IPS-18c (cell line): ENCODE results near the gene ERBB2.
"Not testable (repeated sequence)": the region's sequence is repeated elsewhere in the genome, so short reads cannot be mapped to it uniquely, and the experiment has no call there.

Experiments used
- H3K4me3 ChIP-seq: 2 replicates; pipeline ENCODE4 v1.7.0; 2013; ENCODE audit warnings: low read depth, mild to moderate bottlenecking, low read length, moderate library complexity; ENCODE audit not compliant: insufficient read depth
- H3K9me3 ChIP-seq: one replicate; pipeline ENCODE4 v1.6.1; 2013; ENCODE audit warnings: mild to moderate bottlenecking, low read length, moderate library complexity; ENCODE audit not compliant: control insufficient read depth, insufficient read depth

Gene ERBB2

GRCh38 chr17:39757176-39757662, 57.4 kb downstream of the ERBB2 start:
- Histone ChIP-seq H3K4me3 (no peak overlapping the region), H3K9me3 (no peaks in the 10 kb centered on the region)

- H3K4me3 ChIP-seq: no peak overlapping the region
- H3K9me3 ChIP-seq: no peaks in the 10 kb centered on the region
Measured at GRCh38 chr17:39757931-39758873, 58.3 kb downstream of the ERBB2 start.

GRCh38 chr17:39759204-39759603, 59.3 kb downstream of the ERBB2 start:
- no peak overlapping the region for H3K4me3 ChIP-seq
- H3K9me3 ChIP-seq: no peaks in the 10 kb centered on the region

GRCh38 chr17:39761861-39762496, 62.1 kb downstream of the ERBB2 start:
- H3K4me3 ChIP-seq: no peak overlapping the region
- no peaks in the 10 kb centered on the region for H3K9me3 ChIP-seq

GRCh38 chr17:39763051-39763820, 63.4 kb downstream of the ERBB2 start:
- Histone ChIP-seq H3K9me3 (no peaks in the 10 kb centered on the region), H3K4me3 (no peak overlapping the region)

- H3K9me3 ChIP-seq, H3K4me3 ChIP-seq: not testable (repeated sequence)
Measured at GRCh38 chr17:39764171-39764570, 64.3 kb downstream of the ERBB2 start.

GRCh38 chr17:39765175-39765574, 65.3 kb downstream of the ERBB2 start:
- H3K9me3 ChIP-seq: no peaks in the 10 kb centered on the region

GRCh38 chr17:39765766-39766165, 65.9 kb downstream of the ERBB2 start:
- H3K9me3 ChIP-seq: no peaks in the 10 kb centered on the region
- H3K4me3 ChIP-seq: no peak overlapping the region

More at GRCh38 chr17:39765175-39765574, 65.3 kb downstream of the ERBB2 start:
- H3K4me3 ChIP-seq: no peak overlapping the region

GRCh38 chr17:39767147-39767546, 67.3 kb downstream of the ERBB2 start:
- Histone ChIP-seq H3K9me3 (no peaks in the 10 kb centered on the region), H3K4me3 (no peak overlapping the region)

- H3K4me3 ChIP-seq: no peak overlapping the region
- H3K9me3 ChIP-seq: no peaks in the 10 kb centered on the region
Measured at GRCh38 chr17:39769974-39770587, 70.2 kb downstream of the ERBB2 start.

GRCh38 chr17:39772415-39772814, 72.6 kb downstream of the ERBB2 start:
- Histone ChIP-seq H3K9me3 (no peaks in the 10 kb centered on the region), H3K4me3 (no peak overlapping the region)

- Histone ChIP-seq H3K4me3 (no peak overlapping the region), H3K9me3 (no peaks in the 10 kb centered on the region)
Measured at GRCh38 chr17:39772987-39773934, 73.4 kb downstream of the ERBB2 start.

GRCh38 chr17:39774047-39774446, 74.2 kb downstream of the ERBB2 start:
- Histone ChIP-seq H3K9me3 (no peaks in the 10 kb centered on the region), H3K4me3 (no peak overlapping the region)

- Histone ChIP-seq H3K4me3 (no peak overlapping the region), H3K9me3 (no peaks in the 10 kb centered on the region)
Measured at GRCh38 chr17:39775031-39775430, 75.2 kb downstream of the ERBB2 start.

- Histone ChIP-seq H3K4me3 (no peak overlapping the region), H3K9me3 (no peaks in the 10 kb centered on the region)
Measured at GRCh38 chr17:39776252-39776651, 76.4 kb downstream of the ERBB2 start.
